IMR-90 (cell line): ENCODE data around the gene MDFI.

Experiments used
- BHLHE40 ChIP-seq: fragments of 150-350 bp; IDR thresholded peaks from 2 replicates; pipeline ENCODE4 v1.6.1; 2016; ENCODE audit warnings: mild to moderate bottlenecking, low read depth, low read length
- MAFK ChIP-seq: IDR thresholded peaks from 2 replicates; pipeline ENCODE4 v1.6.1; 2012; ENCODE audit warnings: low read depth, low read length, improper control_type of control experiment
- MAZ ChIP-seq: IDR thresholded peaks from 2 replicates; pipeline ENCODE4 v1.6.1; 2012; ENCODE audit warnings: low read depth, mild to moderate bottlenecking, low read length, improper control_type of control experiment, moderate library complexity, borderline replicate concordance
- POLR2A ChIP-seq: IDR thresholded peaks from 2 replicates; pipeline ENCODE4 v1.6.1; 2012; ENCODE audit warnings: mild to moderate bottlenecking, low read depth, low read length
- RCOR1 ChIP-seq: IDR thresholded peaks from 2 replicates; pipeline ENCODE4 v1.6.1; 2012; ENCODE audit warnings: mild to moderate bottlenecking, low read length, improper control_type of control experiment; ENCODE audit not compliant: insufficient replicate concordance
- SMC3 ChIP-seq: fragments of 150-350 bp; IDR thresholded peaks from 2 replicates; pipeline ENCODE4 v1.6.1; 2016; ENCODE audit warnings: low read depth, mild to moderate bottlenecking, antibody characterized with exemption, low read length, moderate library complexity
- TF ChIP-seq, protein P1 (sequence below): conservative IDR thresholded peaks from 2 replicates; pipeline ENCODE4 v1.5.1; 2012; ENCODE audit warnings: mild to moderate bottlenecking, low read depth, low read length, improper control_type of control experiment
- TF ChIP-seq, protein P2 (sequence below): fragments of 150-350 bp; IDR thresholded peaks from 2 replicates; pipeline ENCODE4 v1.6.1; 2017; ENCODE audit warnings: mild to moderate bottlenecking, antibody characterized with exemption, low read length, low read depth

DNA sequence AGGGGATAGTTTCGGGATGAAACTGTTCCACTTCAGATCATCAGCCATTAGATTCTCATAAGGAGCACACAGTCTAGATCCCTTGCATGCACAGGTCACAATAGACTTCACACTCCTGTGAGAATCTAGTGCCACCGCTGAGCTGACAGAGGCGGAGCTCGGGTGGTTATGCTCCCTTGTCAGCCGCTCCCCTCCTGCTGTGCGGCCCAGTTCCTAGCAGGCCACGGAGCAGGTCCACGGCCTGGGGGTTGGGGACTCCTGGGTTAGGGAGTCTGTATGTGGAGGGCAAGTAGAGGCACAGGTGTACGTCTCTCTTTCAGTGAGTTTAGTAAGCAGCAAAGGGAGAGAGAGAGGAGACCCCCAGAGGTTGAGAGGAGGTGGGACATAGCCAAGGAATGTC, 30.5 kb upstream of the MDFI start:
- TF ChIP-seq MAZ (no peak), SMC3 (no peak), MAFK (no peak), BHLHE40 (no peak), RCOR1 (no peak), POLR2A (no peak)
- TF ChIP-seq, protein P1, sequence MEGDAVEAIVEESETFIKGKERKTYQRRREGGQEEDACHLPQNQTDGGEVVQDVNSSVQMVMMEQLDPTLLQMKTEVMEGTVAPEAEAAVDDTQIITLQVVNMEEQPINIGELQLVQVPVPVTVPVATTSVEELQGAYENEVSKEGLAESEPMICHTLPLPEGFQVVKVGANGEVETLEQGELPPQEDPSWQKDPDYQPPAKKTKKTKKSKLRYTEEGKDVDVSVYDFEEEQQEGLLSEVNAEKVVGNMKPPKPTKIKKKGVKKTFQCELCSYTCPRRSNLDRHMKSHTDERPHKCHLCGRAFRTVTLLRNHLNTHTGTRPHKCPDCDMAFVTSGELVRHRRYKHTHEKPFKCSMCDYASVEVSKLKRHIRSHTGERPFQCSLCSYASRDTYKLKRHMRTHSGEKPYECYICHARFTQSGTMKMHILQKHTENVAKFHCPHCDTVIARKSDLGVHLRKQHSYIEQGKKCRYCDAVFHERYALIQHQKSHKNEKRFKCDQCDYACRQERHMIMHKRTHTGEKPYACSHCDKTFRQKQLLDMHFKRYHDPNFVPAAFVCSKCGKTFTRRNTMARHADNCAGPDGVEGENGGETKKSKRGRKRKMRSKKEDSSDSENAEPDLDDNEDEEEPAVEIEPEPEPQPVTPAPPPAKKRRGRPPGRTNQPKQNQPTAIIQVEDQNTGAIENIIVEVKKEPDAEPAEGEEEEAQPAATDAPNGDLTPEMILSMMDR = no peak
- TF ChIP-seq, protein P2, sequence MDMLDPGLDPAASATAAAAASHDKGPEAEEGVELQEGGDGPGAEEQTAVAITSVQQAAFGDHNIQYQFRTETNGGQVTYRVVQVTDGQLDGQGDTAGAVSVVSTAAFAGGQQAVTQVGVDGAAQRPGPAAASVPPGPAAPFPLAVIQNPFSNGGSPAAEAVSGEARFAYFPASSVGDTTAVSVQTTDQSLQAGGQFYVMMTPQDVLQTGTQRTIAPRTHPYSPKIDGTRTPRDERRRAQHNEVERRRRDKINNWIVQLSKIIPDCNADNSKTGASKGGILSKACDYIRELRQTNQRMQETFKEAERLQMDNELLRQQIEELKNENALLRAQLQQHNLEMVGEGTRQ = no peak
